ENCODE data around the gene LGALSL. TPM values are rescaled to one million over a fixed set of nuclear protein-coding genes. Genes with fewer than 3 reads are reported as not detected.

Gene LGALSL
- total RNA-seq, 1 donor from 2014 or later: 0.64 TPM

GRCh38 chr2:64470766-64471295, 16.9 kb downstream of the LGALSL start:
- intact Hi-C loops (cut with micrococcal nuclease): no loop called here

- intact Hi-C loops (cut with micrococcal nuclease): no loop called here
Observed at GRCh38 chr2:64471600-64471999, 17.6 kb downstream of the LGALSL start.

GRCh38 chr2:64472881-64473280, 18.9 kb downstream of the LGALSL start:
- intact Hi-C loops (cut with micrococcal nuclease): no loop called here

GRCh38 chr2:64474121-64474571, 20.2 kb downstream of the LGALSL start:
- intact Hi-C loops (cut with micrococcal nuclease): no loop called here

- intact Hi-C loops (cut with micrococcal nuclease): no loop called here
Observed at GRCh38 chr2:64474636-64475035, 20.7 kb downstream of the LGALSL start.

- intact Hi-C loops (cut with micrococcal nuclease): no loop called here
Observed at GRCh38 chr2:64477037-64477436, 23.1 kb downstream of the LGALSL start.

- intact Hi-C loops (cut with micrococcal nuclease): no loop called here
Observed at GRCh38 chr2:64477979-64478378, 24.0 kb downstream of the LGALSL start.

DNA sequence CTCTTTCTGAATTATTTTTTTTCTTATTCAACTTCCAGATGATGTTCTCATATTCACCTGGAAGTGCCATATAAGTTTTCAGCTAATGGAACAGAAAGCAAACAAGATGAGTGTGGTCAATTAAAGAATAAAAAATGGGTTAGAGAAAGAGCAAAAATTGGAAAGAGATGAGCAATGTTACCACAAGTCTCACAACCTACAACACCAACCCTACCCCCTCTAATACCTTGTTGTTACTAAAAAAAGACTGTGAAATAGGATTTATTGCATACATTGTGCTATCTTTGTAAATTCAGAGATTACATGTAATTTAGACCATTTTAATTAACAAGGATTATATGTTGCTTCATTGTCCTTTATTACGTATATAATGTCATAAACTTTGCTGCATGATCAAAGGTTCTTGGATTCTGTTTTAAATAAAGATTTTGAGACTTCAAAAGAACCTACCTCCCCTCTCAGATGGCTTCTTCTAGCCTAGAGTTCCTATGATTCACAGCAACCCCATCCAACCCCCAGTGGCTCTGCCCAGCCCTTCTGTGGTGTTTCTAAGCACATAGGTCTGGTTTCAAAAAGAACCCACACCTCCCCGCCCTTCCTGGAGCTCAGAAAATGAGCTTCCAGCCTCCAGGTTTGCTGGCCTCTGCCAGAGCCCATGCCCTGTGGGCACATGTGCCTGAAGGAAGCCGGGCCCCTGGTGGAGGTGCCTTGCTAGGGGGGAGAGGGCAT, 24.7 kb downstream of the LGALSL start:
- intact Hi-C loops (cut with micrococcal nuclease): no loop called here

- intact Hi-C loops (cut with micrococcal nuclease): loop anchor here (10.0 kb wide), 2 partner anchors 595 to 785 kb away; no protein-coding TSS in a partner anchor
Observed at GRCh38 chr2:64479259-64480117, 25.5 kb downstream of the LGALSL start.

DNA sequence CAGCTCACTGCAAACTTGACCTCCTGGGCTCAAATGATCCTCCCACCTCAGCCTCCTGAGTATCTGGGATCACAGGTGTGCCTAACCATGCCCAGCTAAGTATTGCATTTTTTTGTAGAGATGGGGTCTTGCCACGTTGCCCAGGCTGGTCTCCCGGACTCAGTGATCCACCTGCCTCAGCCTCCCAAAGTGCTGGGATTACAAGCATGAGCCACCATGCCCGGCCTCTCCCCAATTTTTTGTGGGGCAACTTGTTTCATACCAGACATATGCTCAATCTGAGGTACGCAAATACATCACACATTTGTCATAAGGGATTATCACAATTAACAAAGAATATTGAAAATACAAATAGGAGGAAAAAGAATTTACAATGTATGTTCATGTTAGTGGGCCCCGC, 27.7 kb downstream of the LGALSL start:
- intact Hi-C loops (cut with micrococcal nuclease): loop anchor here (10.0 kb wide), 2 partner anchors 597 to 787 kb away; no protein-coding TSS in a partner anchor

DNA sequence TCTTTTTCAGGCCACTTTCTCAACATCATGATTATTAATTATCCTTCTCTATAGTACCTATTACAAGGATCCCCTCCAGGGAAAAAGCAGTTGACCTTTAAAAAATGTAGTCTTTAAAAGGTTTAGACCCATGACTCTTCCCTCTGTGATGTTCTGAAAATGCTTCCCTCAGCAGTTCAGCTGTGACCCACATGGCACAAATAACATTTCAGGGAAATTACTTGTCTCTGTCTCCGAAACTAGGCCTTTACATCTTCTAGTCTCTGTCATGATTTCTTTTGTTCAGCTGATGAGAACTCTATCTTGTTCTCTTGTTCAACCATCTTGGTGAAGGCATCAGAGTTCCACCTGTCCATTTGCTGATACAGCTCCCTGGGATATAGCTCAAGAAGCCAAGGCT, 28.3 kb downstream of the LGALSL start:
- intact Hi-C loops (cut with micrococcal nuclease): loop anchor here (10.0 kb wide), 2 partner anchors 597 to 787 kb away; no protein-coding TSS in a partner anchor

DNA sequence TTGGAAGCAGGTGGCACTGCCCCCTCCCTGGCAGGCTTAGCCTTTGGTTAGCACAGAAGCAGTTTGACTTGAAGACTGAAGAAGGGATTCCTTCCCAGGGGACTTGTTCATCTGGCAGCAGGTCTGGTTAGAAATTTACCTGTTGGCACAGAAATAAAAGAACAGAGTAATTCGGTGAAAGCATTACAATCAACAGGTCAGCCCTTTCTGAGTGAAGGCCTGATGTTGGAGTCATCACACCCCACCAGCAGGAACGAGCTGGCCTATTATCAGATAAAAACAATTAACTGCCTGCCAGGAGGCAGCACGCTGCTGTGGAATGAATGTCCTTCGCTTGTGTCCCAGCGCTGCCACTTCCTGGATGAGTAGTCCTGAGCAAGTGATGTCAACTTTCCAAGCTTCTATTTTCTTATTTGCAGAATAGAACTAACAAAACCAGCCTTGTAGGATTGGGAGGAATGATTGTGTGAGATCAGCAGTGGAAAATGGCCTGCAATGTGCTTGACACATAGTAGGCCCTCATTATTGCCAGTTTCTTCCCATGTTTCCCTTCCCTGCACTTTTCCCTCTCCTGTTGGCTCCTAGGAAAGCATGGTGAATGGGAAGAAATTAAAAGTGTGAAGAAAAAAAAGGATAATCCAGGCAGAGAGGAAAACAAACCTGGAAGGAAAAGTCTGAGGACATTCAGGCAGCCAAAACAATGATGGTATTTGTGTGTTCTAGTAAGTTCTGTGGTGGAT, 29.0 kb downstream of the LGALSL start:
- intact Hi-C loops (cut with micrococcal nuclease): loop anchor here (10.0 kb wide), 2 partner anchors 598 to 788 kb away; no protein-coding TSS in a partner anchor

DNA sequence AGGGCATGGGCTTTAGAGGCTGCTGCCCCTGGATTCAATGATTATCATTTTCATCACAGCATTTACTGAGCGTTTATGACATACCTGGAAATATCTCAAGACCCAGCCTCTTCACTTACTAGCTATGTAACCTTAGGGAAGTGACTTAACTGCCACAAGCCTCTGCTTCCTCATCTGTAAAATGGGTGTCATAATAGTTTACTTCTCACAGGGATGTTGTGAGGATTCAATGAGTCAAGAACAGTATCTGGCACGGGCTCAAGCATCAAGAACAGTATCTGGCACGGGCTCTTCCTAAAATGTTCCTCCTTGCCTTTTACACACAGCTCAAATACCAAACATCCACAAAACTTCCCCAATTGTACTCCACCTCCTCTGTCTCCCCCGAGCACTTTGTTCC, 31.4 kb downstream of the LGALSL start:
- intact Hi-C loops (cut with micrococcal nuclease): loop anchor here (10.0 kb wide), 2 partner anchors 601 to 791 kb away; no protein-coding TSS in a partner anchor

GRCh38 chr2:64485961-64486360, 32.0 kb downstream of the LGALSL start:
- intact Hi-C loops (cut with micrococcal nuclease): loop anchor here (10.0 kb wide), 2 partner anchors 601 to 791 kb away; no protein-coding TSS in a partner anchor

DNA sequence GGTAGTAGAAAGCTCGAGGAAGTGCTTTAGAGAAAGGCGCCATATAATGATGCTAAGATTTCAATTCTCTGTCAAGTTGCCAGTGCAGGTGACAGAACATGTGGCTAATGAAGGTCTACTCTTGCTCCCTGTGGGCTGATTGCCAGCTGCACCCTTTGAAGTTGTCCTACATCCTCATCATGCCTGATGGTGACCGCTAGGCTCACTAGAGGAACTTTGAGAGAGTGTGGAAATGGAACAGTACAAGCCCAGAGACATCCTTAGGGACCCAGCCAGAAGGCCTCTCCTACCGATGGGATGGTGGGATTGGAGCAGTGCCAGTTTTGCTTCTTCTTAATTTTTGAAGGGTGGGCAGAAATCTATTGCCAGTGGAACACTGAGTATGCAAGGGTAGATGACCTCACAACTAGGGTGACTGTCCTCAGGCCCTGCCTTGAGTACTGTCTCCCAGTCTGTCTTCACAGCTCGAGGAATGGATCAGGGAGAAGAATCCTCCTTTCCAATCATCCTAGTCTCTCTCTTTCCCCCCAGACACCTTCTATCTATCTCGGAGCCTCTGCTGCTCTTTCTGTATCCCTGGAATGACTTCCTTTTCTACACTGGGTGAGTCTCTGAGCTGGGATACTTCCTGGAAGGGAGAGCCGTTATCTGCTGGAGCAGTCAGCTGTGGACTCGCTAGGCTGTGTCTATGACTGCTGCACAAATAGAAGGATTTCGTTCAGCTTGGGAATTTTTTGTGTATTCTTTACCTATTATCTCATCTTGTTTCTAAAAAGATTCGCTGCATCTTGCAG, 33.5 kb downstream of the LGALSL start:
- intact Hi-C loops (cut with micrococcal nuclease): loop anchor here (1.0 to 10.0 kb wide), 5 partner anchors 30 to 793 kb away; no protein-coding TSS in a partner anchor

GRCh38 chr2:64488050-64488974, 34.4 kb downstream of the LGALSL start:
- intact Hi-C loops (cut with micrococcal nuclease): loop anchor here (1.0 to 10.0 kb wide), 5 partner anchors 31 to 794 kb away; no protein-coding TSS in a partner anchor

DNA sequence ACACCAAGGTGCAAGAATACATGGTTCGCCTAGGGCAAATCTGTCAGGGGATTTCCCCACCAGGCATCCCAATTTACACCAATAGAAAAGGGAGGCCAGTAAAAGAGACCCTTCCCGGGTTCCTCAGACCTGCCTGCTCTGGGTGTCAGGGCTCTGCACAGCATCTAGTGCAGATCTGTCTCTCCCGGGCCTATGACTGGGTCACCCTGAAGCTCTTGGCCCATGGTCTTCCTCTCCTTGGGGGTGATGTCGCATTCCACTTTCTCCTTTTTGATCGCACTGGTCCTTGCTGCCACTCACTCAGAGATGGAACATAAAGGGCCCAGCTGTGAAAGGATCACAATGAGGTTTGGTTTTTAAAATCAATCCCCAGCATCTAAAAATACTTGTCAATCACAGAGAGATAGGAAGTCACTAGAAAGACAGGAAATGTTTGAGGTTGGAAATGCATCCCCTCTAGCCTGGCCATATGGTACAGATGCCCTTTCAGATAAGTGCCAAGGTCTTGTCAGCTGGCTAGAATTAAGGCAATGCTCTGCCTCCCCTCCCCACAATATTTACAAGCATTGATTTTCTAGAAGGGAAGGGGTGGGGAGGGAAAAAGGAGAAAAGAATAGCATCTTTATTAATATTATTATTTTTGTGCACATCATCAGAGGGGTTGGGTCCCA, 35.3 kb downstream of the LGALSL start:
- intact Hi-C loops (cut with micrococcal nuclease): loop anchor here (10.0 kb wide), 2 partner anchors 604 to 794 kb away; no protein-coding TSS in a partner anchor

DNA sequence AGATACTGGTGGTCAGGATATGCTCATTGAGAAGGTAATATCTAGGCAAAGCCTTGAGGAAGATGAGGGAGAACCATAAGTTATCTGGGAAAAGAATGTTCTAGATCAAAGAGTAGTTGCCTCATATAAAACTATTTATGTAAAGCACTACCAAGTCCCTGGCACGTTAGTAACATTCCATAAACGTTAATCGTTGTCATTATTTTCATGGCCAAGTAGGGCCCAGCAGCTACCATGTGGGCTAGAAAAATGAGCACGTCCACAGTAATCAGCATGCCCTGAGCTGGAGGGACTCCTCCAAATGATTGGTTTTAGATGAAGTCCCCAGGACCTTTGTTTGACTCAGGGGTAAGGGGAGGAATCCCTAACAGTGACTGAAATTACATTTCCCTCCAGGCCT, 37.5 kb downstream of the LGALSL start:
- intact Hi-C loops (cut with micrococcal nuclease): no loop called here

Data from T-helper 1 cell treated with Interleukin-12 subunit alpha and Interleukin-12 subunit beta and Interleukin-4 antibody, amounts not matched to agents 30 ng/mL and 1 ng/mL, for 36 hours (primary cell).